HL-60 (cell line): ENCODE measurements around the gene HLCS.

Experiments
- DNase-seq, 2 experiments: peaks; one replicate each; pipeline ENCODE4 v3.0.0-alpha.2; 2010 to 2020; ENCODE audit warnings: low read depth in 1 of 2, low spot score in 1 of 2
- H3K27ac ChIP-seq: fragments of 250-450 bp; sonication (Bioruptor Pico); replicated peaks from 2 replicates; pipeline ENCODE4 v1.5.1; 2020; ENCODE audit warnings: mild to moderate bottlenecking, moderate library complexity
- H3K27me3 ChIP-seq: fragments of 250-450 bp; sonication (Bioruptor Pico); 2 replicates; pipeline ENCODE4 v1.5.1; 2021; ENCODE audit warnings: mild to moderate bottlenecking, moderate library complexity; ENCODE audit not compliant: insufficient read depth, poor library complexity, severe bottlenecking
- H3K4me3 ChIP-seq: replicated peaks from 2 replicates; pipeline ENCODE4 v1.5.1; 2011; ENCODE audit warnings: mild to moderate bottlenecking, control low read depth, low read length; ENCODE audit not compliant: insufficient read depth
- CTCF ChIP-seq: IDR thresholded peaks from one replicate; pipeline ENCODE4 v1.5.1; 2011; ENCODE audit warnings: low read length, control low read depth, inconsistent platforms; ENCODE audit not compliant: insufficient read depth
- GABPA ChIP-seq: IDR thresholded peaks from 2 replicates; pipeline ENCODE4 v1.6.1; 2012; ENCODE audit warnings: low read depth
- POLR2AphosphoS5 ChIP-seq: IDR thresholded peaks from 2 replicates; pipeline ENCODE4 v1.6.1; 2012; ENCODE audit warnings: low read depth
- REST ChIP-seq: IDR thresholded peaks from 2 replicates; pipeline ENCODE4 v1.6.1; 2012; ENCODE audit warnings: low read depth; ENCODE audit not compliant: insufficient replicate concordance
- SPI1 ChIP-seq: IDR thresholded peaks from 2 replicates; pipeline ENCODE4 v1.6.1; 2012; ENCODE audit warnings: low read depth, mild to moderate bottlenecking, borderline replicate concordance

HLCS gene

DNA sequence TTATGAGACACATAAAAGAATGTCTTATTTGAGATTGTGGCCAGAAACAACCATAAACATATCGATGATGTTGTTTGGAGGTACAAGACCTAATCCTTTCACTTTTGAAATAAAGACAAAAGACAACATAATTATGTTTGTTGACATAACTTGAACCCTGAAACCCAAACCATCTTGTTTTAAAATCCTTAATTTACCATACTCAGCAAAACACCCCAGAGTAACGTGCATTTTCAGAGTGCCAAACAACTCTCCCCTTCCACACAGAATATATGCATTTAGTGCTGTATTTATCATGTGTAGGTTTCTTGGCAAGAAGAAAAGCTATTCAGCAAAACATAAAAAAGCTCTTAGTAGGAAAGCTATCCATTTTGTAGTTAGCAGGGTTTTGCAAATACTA, 250.1 kb downstream of the HLCS start:
- Histone ChIP-seq H3K4me3 (no peak overlapping the region), H3K27me3 (peaks cover 55% of the 10 kb centered on the region), H3K27ac (no peak overlapping the region)
- DNase-seq, result no peak
- no peak for TF ChIP-seq SPI1
- TF ChIP-seq POLR2AphosphoS5, result no peak
- TF ChIP-seq CTCF, result no peak
- no peak for TF ChIP-seq REST
- no peak for TF ChIP-seq GABPA

GRCh38 chr21:36713746-36714145, 252.7 kb downstream of the HLCS start:
- Histone ChIP-seq H3K4me3 (no peak overlapping the region), H3K27ac (no peak overlapping the region), H3K27me3 (peaks cover 76% of the 10 kb centered on the region)
- TF ChIP-seq CTCF (no peak), REST (no peak), SPI1 (no peak), GABPA (no peak), POLR2AphosphoS5 (no peak)
- no peak for DNase-seq

DNA sequence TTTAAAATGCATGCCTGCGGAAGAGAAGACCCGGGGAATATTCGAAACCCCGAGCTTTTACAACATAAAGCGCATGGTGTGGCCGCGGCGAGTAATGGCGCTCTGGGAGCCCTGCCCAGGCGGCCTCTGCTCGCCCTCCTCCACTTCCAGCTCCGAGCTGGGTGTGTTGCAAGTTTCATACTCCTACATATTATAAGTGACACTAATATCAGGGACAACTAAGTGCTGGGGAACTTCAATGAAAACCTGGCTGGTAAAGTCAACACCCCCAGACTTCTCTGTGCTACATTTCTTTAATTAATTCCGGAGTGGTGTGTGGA, 255.8 kb downstream of the HLCS start:
- no peak overlapping the region for H3K27ac ChIP-seq
- TF ChIP-seq GABPA (no peak), REST (no peak), SPI1 (no peak), POLR2AphosphoS5 (no peak), CTCF (no peak)
- no peak for DNase-seq
- H3K27me3 ChIP-seq, result peaks cover 89% of the 10 kb centered on the region
- no peak overlapping the region for H3K4me3 ChIP-seq
